Activated naive CD4-positive, alpha-beta T cell treated with anti-CD3 and anti-CD28 coated beads, Interleukin-2, amount 50 U/mL, for 24 hours (primary cell): ENCODE results near the gene SCN8A.

Experiments used
- H3K27ac Mint-ChIP-seq: one replicate; pipeline ENCODE4 v1.8.0; 2021; ENCODE audit warnings: mild to moderate bottlenecking, mixed read lengths
- H3K27me3 Mint-ChIP-seq: one replicate; pipeline ENCODE4 v1.8.0; 2021; ENCODE audit warnings: mixed read lengths
- H3K36me3 Mint-ChIP-seq: one replicate; pipeline ENCODE4 v1.8.0; 2021; ENCODE audit warnings: mixed read lengths
- H3K4me1 Mint-ChIP-seq: one replicate; pipeline ENCODE4 v1.8.0; 2021; ENCODE audit warnings: mixed read lengths
- H3K4me3 Mint-ChIP-seq: one replicate; pipeline ENCODE4 v1.8.0; 2021; ENCODE audit warnings: mild to moderate bottlenecking, mixed read lengths
- H3K9me3 Mint-ChIP-seq: one replicate; pipeline ENCODE4 v1.8.0; 2021; ENCODE audit warnings: mixed read lengths

SCN8A gene

DNA sequence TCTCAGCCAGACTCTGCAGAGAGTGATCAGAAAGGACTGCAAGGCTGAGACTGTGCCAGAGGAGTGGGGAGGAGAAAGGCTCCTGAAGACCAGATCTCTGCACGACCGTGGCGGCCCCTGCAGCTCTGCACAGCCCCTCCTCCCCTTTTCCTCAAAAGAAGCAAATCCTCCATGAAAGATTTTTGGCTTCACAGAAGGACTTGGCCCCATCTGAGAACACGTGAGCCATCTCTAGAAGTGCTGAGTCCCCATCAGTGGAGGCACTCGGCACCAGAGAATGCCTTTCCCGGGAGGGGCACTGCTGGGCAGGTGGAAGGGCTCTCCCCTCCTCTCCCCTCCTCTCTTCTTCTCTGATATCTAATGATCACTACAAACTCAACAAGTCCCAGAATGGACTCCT is 250.7 kb downstream of the SCN8A start:
- peaks cover 8% of the 10 kb centered on the region for H3K4me1 Mint-ChIP-seq
- no peak overlapping the region for H3K27ac Mint-ChIP-seq
- H3K27me3 Mint-ChIP-seq, result peaks cover 32% of the 10 kb centered on the region

DNA sequence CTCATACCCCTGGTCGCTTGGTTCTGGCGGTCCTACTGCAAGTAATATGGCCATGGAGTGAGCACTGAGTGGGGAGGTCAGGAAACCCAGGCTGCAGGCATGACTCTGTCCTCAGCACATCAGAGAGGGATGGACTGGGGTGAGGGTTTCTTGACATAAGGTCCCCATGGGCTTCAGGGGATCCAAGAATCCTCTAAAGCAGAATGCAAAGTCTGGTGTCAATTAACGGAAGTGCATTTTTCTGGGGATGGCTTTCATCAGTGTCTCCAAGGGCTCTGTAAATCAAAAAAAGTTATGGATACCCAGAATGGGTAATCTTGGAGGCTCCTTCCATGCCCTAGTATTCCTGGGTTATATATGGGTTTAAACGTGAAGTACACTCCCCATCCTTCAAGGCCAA is 253.8 kb downstream of the SCN8A start:
- no peaks in the 10 kb centered on the region for H3K9me3 Mint-ChIP-seq
- no peak overlapping the region for H3K4me3 Mint-ChIP-seq
- H3K27ac Mint-ChIP-seq, result no peak overlapping the region
- peaks cover 23% of the 10 kb centered on the region for H3K27me3 Mint-ChIP-seq
- H3K36me3 Mint-ChIP-seq, result no peaks in the 10 kb centered on the region
- H3K4me1 Mint-ChIP-seq, result peaks cover 13% of the 10 kb centered on the region

More for the DNA sequence above, 250.7 kb downstream of the SCN8A start:
- Mint-ChIP-seq H3K9me3 (no peaks in the 10 kb centered on the region), H3K36me3 (no peaks in the 10 kb centered on the region), H3K4me3 (no peak overlapping the region)

DNA sequence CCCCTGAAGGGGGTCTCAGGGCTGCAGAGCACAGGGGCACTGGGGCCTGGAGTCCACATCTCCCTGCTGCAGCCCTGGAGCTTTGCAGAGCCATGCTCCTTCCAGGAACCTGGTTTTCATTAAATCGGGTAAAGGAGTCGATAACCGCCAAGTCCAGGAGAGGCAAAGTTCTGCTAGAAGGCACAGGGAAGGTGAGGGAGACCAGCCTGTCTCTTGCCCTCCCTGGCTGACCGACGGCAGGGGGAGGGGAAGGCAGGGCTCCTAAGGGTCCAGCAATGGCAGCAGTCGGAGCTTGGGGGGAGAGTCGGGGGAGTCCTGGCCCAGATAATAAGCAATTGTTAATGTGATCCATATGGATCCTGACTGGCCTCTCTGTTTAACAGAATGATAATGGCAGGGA is 254.4 kb downstream of the SCN8A start:
- Mint-ChIP-seq H3K4me3 (no peak overlapping the region), H3K27ac (no peak overlapping the region), H3K9me3 (no peaks in the 10 kb centered on the region), H3K4me1 (peaks cover 13% of the 10 kb centered on the region), H3K27me3 (peaks cover 23% of the 10 kb centered on the region), H3K36me3 (no peaks in the 10 kb centered on the region)

DNA sequence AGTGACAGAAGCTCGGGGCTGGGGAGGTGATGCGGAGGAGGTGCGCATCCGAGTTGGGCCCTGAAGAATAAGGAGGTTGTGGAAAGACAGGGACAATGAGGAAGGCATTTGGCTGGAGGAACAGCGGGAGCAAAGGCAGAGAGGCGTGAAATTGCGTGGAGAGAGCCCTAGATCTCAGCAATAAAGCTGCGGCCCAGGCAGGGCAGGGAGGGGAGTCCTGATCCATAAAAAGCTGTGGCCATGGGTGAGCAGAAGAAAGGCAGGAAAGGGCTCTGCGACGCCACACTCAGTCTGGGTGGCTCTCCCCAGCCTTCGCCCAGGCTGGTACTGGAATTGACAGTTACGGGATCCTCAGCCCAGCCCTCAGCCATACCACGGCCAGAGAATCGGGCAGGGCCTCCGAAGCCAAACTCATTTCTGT is 255.2 kb downstream of the SCN8A start:
- no peak overlapping the region for H3K27ac Mint-ChIP-seq
- peaks cover 23% of the 10 kb centered on the region for H3K27me3 Mint-ChIP-seq
- peaks cover 21% of the 10 kb centered on the region for H3K4me1 Mint-ChIP-seq
- H3K4me3 Mint-ChIP-seq, result peak overlapping the region; percentile 85
- no peaks in the 10 kb centered on the region for H3K9me3 Mint-ChIP-seq
- no peaks in the 10 kb centered on the region for H3K36me3 Mint-ChIP-seq

DNA sequence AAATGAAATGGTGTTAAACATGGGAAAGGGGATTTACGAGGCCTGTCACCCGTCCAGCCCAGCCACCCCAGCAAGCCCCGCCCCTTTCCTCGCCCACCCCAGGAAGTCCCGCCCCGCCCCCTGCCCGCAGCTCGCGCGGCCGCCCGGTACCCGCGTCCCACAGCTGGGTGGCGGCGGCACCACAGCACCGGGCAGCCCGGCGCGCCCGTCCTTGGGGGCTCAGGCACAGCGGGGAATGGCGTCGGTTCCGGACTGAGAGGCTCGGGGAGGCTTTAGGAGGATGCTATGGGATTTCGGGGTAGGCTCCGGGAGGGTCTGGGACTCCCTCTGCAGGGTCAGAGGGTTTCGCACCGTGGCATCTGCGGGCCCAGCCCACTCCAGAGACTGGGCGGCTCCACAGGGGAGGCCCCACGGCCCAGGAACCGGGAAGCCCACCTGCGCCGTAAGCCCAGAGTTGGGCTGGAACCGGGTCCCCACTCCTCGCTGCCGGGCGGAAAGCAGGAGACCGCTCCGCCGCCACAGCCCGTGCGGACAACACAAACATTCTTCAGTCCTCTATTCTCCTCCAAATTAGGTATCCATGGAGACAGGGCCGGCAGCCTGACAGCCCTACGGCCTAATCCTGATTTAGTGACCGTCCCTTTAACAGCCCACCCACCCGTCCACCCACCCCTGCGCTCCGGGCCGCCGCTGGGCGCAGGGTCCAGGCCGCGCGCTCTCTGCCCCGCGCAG is 256.0 kb downstream of the SCN8A start:
- Mint-ChIP-seq H3K4me1 (peaks cover 25% of the 10 kb centered on the region), H3K9me3 (no peaks in the 10 kb centered on the region), H3K27me3 (peaks cover 20% of the 10 kb centered on the region), H3K27ac (no peak overlapping the region), H3K36me3 (no peaks in the 10 kb centered on the region), H3K4me3 (peak overlapping the region; percentile 85)

DNA sequence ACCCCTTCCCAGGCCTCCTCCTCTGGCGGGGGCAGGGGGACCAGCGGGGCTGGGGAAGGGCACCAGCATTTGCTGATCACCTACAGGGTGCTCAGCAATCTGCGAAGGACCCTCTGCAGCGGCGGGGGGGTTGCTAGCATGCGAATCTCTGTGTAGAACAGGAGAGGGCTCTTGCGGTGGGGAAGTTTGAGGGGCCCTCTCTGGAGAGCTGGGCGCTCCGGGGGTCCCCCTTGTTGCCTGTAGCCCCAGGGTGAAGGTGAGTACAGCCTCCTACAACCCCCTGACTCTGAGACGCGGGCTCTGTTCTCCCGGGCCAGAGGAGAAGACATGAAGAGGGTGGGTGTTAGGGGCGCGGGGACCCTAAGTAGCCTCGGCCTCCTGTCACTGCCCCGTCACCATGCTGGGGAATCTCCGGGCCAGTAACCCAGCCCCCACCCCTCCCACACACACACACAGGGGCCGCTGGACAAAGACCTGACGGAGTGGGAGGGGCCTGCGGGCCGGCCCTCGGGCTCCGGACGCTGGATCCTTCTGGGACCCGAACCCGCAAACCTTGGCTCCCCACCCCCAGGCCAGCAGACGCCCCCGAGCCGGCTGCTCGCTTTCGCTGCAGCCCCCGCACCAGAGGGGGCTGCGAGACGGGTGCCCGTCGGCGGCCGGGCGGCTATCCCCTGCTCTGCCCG is 256.8 kb downstream of the SCN8A start:
- H3K4me1 Mint-ChIP-seq, result peaks cover 28% of the 10 kb centered on the region
- no peak overlapping the region for H3K27ac Mint-ChIP-seq
- peak overlapping the region; percentile 64 for H3K4me3 Mint-ChIP-seq
- H3K36me3 Mint-ChIP-seq, result no peaks in the 10 kb centered on the region
- no peaks in the 10 kb centered on the region for H3K9me3 Mint-ChIP-seq
- peaks cover 20% of the 10 kb centered on the region for H3K27me3 Mint-ChIP-seq

DNA sequence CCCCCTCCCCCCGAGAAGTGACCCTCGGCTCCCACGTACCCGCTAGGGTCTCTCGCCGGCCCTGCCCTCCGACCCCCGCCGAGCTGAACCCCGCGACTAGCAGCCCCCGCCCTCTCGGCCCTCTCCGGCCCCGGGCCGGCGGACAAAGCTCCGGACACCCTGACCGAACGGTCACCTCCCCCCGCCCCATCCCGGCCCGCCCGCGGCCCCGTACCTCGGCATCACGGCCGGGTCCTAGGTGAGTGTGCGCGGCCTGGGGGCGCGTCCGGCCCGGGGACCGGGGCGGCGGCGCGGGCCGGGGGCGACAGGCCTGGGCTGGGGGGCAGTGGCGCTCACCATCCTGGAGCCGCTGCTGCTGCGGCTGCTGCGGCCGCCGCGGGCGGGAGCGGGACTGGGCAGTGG is 257.3 kb downstream of the SCN8A start, which contains the start of gene FIGNL2:
FIGNL2 (minus strand) TSS at position 393 of the 402 bp plus-strand sequence. CDS start 26,305 bp downstream, outside the sequence.
- H3K9me3 Mint-ChIP-seq, result no peaks in the 10 kb centered on the region
- peak within 1 kb of the TSS; percentile 64 for H3K4me3 Mint-ChIP-seq
- peaks cover 21% of the 10 kb centered on the region for H3K27me3 Mint-ChIP-seq
- H3K4me1 Mint-ChIP-seq, result peaks cover 28% of the 10 kb centered on the region
- H3K27ac Mint-ChIP-seq, result no peak within 1 kb of the TSS
- H3K36me3 Mint-ChIP-seq, result no peaks in the 10 kb centered on the region

DNA sequence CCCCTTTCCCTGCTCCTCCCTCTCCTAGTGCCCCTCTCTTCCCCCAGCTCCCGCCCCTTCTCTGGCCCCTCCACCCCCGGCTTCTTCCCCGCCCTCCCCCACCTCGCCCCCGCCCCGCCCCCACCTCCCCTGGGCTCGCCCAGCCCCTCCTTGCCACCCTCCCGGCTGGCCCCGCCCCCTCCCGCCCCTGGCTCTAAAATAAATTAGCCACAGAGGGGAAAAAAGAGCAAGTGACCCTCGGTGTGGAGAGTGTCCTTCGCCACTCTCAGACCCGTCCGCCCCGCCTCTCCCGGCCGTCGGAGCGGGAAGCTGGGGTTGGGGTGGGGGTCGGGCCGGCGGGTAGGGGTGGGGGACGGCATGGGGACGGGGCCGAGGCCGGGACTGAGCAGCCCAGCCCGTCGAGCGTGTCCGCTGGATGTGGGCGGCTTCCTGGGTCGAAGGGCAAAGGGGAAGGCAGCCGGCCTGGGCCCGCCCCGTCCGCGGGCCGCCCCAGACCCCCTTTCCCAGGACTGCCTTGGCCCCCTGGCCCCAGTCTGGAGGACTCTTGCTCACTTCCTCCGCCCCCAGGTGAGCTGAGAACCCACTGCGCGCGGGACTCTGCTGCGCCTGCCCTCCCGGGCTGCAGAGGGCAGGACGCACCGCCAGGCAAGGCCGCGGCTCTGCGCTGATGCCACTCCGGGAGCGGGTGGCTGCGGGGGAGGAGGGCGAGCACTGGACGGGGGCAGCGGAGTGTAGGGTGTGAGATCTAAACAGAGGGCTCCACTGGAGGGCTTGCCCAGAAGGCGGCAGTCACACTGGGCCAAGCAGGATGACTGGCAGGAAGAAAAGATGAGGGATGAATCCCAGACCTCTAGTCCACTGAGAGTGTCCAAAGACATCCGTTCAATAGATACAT is 258.1 kb downstream of the SCN8A start:
- Mint-ChIP-seq H3K27me3 (peaks cover 16% of the 10 kb centered on the region), H3K4me3 (no peak overlapping the region), H3K36me3 (no peaks in the 10 kb centered on the region), H3K4me1 (peaks cover 28% of the 10 kb centered on the region), H3K27ac (no peak overlapping the region), H3K9me3 (no peaks in the 10 kb centered on the region)

DNA sequence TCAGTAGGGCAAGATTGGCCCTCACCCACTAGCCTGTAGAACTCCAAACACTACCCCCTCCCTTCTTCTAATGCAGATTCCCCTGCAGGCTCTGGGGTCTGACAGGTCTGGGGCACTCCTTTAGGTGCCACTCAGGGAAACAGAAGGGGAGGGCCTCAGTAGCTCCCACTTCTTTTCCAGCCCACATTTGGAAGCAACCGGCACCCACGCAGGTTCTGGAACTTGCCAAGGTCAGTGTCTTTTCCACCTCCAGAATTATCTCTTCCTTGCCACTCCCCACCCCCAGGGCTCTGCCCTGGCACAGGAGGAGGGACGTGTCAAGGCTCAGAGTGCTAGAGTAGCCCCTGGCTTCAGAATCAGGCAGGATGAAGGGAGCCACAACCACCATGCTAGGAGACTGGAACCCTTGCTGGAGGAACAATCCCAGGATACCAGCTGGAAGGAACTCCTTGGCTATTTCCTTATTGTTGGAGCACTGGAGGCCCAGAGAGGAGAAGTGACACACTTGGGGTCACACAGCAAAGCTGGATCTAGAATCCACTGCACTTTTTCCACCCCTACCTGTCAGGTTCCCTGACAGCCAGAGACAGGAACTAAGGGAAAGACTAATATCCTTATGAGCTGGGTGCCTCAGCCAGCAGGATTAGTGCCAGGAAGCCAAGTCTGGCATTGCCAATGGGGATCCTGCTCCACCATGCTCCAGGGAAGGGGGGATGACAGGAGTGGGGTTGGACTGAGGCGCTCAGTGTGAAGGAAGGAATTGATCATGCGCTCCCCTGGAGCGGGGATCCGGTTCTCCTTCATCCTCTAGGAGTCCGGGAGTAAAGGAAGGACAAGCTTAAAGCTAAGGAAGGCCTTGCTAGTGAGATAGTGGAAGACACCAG is 259.3 kb downstream of the SCN8A start:
- Mint-ChIP-seq H3K4me1 (peaks cover 28% of the 10 kb centered on the region), H3K4me3 (no peak overlapping the region), H3K27ac (no peak overlapping the region), H3K9me3 (no peaks in the 10 kb centered on the region), H3K27me3 (peaks cover 11% of the 10 kb centered on the region), H3K36me3 (no peaks in the 10 kb centered on the region)

DNA sequence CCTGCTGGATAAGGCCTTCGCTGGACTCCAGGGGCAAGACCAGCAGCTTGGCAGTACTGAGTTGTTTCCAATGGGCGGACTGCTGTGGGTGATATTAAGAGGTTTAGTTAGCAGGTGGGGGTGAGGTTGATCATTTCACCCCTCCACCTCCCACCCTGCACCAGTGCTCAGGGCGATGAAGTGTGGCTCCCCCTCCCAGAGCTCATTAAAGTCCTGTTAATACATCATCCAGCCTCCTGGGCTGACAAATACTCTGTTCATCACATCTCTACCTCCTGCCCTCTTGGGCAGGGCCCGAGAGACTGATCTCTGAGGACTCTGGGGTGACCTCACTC is 259.9 kb downstream of the SCN8A start:
- Mint-ChIP-seq H3K27ac (no peak overlapping the region), H3K27me3 (peaks cover 7% of the 10 kb centered on the region), H3K4me1 (peaks cover 27% of the 10 kb centered on the region), H3K36me3 (no peaks in the 10 kb centered on the region), H3K4me3 (no peak overlapping the region), H3K9me3 (no peaks in the 10 kb centered on the region)

DNA sequence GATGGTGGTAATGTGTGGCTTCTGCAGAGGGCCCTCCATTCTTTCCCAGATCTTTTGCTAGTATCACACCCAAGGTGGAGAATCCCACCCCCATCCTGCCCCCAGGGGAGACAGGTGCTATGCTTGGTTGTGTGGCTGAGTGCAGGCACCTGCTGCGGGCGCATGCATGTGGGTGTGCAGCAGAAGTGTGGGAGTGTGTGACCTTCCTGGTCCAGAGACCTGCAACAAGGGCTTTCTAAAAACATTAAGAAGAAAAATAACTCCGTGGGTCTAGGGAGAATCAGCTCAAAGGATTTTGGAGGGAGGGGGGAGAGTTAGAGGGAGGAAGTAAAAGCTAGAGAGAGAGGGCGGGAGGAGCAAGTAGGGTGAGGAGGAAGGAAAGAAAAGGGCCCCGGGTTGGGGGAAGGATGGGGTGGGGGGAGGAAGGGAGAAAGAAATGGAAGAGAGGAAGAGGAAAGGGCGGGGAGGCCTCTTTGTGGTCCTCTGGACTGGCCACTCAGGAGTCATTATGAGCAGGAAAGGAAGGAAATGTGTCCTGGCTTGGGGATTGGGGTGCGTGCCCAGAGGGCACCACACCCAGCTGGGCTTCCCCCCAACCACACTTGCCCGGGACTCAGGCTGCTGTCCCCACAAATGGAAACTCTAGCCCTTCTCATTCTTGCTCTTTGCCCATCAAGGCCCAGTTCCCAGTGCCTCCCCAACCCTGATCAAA is 260.5 kb downstream of the SCN8A start:
- no peaks in the 10 kb centered on the region for H3K9me3 Mint-ChIP-seq
- peaks cover 3% of the 10 kb centered on the region for H3K27me3 Mint-ChIP-seq
- peaks cover 21% of the 10 kb centered on the region for H3K4me1 Mint-ChIP-seq
- no peak overlapping the region for H3K4me3 Mint-ChIP-seq
- no peaks in the 10 kb centered on the region for H3K36me3 Mint-ChIP-seq
- H3K27ac Mint-ChIP-seq, result no peak overlapping the region

DNA sequence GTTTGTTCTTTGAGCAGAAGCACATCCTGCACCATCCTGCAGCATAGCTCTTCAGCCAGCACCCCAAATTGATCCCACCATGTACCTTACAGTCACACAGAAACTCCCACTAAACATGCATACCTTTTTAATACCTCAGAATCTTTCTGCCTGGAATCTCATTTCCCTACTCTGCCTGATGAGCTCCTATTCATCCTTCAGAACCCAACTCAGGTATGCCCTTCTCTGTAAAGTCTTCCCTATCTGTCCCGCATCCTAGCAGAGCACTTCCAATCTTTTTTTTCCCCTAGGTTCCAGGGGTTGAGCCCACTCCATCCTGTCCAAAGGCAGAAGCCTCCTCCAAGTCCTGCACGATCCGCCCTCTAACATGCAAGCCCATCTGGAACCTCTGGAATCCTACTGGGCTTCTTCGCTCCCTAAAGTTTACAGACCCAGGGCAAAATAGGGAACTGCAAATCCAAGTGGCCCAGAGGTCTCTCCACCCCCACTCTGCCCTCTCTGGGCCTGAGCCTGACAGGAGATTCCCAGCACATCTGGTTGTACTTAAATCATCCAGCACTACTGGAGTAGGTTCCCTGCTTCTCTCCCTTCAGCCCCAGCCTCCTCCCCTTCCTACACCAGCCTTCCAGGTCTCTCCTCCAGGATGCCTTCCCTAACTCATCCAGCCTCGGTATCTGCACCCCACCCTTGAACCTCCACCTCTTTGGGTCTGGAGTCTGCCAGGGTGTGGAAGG is 261.5 kb downstream of the SCN8A start:
- Mint-ChIP-seq H3K4me3 (no peak overlapping the region), H3K36me3 (no peaks in the 10 kb centered on the region), H3K4me1 (peaks cover 17% of the 10 kb centered on the region), H3K9me3 (no peaks in the 10 kb centered on the region), H3K27me3 (peaks cover 3% of the 10 kb centered on the region), H3K27ac (peak overlapping the region; percentile 10)

DNA sequence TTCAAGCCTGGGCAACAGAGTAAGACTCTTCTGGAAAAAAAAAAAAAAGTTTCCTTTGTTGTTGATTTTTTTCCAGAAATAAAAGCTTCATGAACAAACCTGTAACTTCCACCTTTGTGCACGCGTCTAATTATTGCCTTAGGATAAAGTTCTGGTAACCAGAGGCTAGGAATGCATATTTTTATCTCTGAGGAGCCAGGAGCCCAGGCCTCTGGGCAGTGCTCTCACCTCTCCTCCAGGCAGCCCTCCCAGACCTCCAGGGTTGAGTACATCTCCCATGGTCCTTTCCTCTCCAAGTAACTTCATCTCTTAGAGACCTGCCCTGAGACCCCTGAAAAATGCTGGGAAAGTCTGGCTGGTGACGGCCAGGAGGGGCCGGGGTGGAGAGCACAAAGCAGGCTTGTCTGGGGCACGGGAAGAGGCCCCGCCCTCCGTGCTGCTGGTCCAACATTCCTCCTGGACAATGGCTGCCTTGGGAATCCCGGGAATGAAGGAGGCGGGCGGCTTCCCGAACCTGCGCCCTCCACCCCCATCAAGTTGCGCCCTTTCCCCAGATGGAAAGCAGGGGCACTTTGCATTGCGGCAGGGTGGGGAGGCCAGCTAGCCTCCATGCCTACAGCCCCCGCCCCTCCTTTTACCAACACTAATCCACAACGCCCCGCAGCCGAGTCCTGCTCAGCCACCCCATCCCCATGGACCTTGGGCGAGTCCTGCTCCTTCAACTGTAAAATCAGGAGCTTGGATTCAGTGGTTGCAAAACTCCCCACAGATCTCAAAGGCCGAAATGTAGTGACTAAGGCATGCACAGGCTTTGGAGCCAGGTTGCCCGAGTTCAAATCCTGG is 264.8 kb downstream of the SCN8A start:
- Mint-ChIP-seq H3K4me3 (no peak overlapping the region), H3K4me1 (peaks cover 12% of the 10 kb centered on the region), H3K36me3 (no peaks in the 10 kb centered on the region), H3K9me3 (no peaks in the 10 kb centered on the region), H3K27me3 (peaks cover 8% of the 10 kb centered on the region), H3K27ac (peak overlapping the region; percentile 8)
